ENCODE results near the gene DNMT3A. TPM values are rescaled to one million over a fixed set of nuclear protein-coding genes. Genes with fewer than 3 reads are reported as not detected.

The DNMT3A gene
- total and polyA plus RNA-seq, 2 of the 8 experiments (the other 6 are each of a cell fraction or from before 2014, with no cell fraction given), result 33.6 to 178 TPM

DNA sequence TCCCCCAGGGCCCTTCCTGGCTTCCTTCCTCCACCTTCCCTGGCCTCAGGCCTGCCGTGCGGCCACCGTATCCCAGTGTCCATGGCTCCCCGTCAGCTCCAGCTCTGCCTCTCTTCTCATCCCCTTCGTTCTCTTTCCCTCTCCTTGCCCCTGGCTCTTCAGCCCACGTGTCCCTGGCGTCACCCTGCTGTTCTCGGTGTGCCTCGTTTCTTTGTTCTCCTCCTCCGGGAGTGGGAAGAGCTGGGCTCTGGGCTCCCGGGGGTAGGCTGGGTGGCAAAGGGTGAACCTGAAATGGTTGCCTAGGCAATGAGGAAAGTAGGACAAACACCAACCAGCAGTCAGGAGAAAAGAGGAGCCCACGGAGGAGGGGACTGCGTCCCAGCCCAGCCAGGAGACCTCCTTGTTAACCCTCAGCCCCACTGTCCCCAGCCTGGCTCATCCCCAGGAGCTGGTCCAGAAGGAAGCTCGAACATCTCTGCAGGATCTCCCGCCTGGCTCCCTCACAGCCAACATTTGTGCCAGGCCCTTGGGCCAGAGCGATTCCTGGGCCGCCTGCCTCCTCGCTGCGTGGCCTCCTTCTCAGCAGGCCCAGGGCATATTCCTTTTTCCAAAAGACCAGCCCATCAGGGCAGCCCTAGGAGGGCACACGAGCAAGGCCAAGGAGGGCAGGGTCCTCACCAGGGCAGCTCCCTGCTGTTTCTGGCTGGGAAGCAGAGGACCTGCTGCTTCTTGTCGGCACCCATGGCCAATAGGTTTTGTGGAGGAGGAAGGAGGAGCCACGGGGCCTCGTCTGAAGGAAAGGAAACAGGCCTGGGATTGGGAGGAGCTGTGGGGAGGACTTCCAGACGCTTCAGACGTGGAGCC lies 30.9 kb upstream of the DNMT3A start (continued):
- TF ChIP-seq SIX5 (IDR thresholded peaks at IDR 0.05; ENCODE audit: low read depth, low read length), result no peak
- TF ChIP-seq POLR2A (IDR thresholded peaks at IDR 0.05; ENCODE audit: control extremely low read depth in 1 of 2, low read depth in 2 of 2, low read length in 2 of 2), result no peak
- TF ChIP-seq, protein P1, sequence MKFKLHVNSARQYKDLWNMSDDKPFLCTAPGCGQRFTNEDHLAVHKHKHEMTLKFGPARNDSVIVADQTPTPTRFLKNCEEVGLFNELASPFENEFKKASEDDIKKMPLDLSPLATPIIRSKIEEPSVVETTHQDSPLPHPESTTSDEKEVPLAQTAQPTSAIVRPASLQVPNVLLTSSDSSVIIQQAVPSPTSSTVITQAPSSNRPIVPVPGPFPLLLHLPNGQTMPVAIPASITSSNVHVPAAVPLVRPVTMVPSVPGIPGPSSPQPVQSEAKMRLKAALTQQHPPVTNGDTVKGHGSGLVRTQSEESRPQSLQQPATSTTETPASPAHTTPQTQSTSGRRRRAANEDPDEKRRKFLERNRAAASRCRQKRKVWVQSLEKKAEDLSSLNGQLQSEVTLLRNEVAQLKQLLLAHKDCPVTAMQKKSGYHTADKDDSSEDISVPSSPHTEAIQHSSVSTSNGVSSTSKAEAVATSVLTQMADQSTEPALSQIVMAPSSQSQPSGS (IDR thresholded peaks at IDR 0.05; ENCODE audit: low read length), result no peak
- TF ChIP-seq NANOG (IDR thresholded peaks at IDR 0.05; ENCODE audit: insufficient read depth, low read depth, low read length, poor library complexity, severe bottlenecking), result no peak
- TF ChIP-seq, protein P2, sequence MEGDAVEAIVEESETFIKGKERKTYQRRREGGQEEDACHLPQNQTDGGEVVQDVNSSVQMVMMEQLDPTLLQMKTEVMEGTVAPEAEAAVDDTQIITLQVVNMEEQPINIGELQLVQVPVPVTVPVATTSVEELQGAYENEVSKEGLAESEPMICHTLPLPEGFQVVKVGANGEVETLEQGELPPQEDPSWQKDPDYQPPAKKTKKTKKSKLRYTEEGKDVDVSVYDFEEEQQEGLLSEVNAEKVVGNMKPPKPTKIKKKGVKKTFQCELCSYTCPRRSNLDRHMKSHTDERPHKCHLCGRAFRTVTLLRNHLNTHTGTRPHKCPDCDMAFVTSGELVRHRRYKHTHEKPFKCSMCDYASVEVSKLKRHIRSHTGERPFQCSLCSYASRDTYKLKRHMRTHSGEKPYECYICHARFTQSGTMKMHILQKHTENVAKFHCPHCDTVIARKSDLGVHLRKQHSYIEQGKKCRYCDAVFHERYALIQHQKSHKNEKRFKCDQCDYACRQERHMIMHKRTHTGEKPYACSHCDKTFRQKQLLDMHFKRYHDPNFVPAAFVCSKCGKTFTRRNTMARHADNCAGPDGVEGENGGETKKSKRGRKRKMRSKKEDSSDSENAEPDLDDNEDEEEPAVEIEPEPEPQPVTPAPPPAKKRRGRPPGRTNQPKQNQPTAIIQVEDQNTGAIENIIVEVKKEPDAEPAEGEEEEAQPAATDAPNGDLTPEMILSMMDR (IDR thresholded peaks at IDR 0.05; ENCODE audit: control extremely low read depth in 1 of 3, insufficient read depth in 1 of 3, low read depth in 1 of 3, low read length in 3 of 3), result no peak
- TF ChIP-seq GTF2F1 (IDR thresholded peaks at IDR 0.05; ENCODE audit: borderline replicate concordance, low read depth, low read length), result no peak
- TF ChIP-seq MAFK (IDR thresholded peaks at IDR 0.05; ENCODE audit: low read depth, low read length), result no peak
